C4-2B (cell line): ENCODE results near the gene SLC43A3.
A peak's percentile ranks its signal among the peaks of the same experiment; 100 is the strongest.

Experiments used
- H3K27ac ChIP-seq: fragments of 450-650 bp; 2 replicates; pipeline ENCODE4 v1.5.1; 2017
- ZFX ChIP-seq: fragments of 450-650 bp; IDR thresholded peaks from 2 replicates; pipeline ENCODE4 v1.6.1; 2017
- TF ChIP-seq, protein P1 (sequence below): fragments of 450-650 bp; conservative IDR thresholded peaks from 2 replicates; pipeline ENCODE4 v1.5.1; 2017; ENCODE audit warnings: mild to moderate bottlenecking

SLC43A3 gene

DNA sequence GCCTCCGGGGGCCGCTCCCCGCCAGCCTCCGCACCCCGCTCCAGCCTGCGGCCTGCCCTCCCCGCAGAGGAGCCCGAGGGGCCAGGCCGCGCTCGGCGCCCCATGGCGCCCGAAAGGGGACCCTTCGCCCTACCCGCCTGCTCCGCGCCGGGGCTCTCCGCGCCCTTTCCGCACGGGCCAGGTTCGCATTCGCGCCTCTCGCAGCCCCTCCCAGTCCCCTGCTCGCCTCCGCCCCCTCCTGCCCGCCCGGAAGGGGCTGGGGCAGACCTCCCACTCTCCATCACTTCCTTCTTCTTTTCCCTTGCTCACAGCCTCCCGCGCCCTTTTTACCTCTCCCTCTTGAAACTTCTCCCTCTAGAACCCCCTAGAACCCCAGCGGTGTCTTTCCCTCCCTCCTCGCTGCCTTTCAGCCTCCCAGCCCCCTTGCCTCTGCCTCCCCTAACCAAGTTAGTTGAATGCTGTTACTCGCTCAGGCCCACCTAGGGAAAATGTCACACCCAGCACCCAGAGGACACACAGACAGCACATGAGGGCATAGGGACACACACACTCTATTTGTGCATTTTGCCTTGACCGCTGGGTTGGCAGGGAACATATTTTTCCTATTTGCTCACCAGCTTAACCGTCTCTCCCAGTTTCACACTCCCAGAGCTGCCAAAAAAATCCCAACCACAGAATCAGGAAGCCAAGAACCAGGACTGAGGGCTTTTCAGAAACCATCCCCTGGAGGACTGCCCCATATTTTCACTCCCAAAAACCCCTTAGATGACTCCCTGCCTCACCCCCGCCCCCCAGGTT, at the start of gene SLC43A3:
SLC43A3 (minus strand) TSS at position 193 of the 798 bp plus-strand sequence. CDS start 949 bp downstream, outside the sequence.
- peak within 1 kb of the TSS; percentile 15; the same call in 1 of the 2 replicates for H3K27ac ChIP-seq
- no peak for TF ChIP-seq ZFX
- TF ChIP-seq, protein P1, sequence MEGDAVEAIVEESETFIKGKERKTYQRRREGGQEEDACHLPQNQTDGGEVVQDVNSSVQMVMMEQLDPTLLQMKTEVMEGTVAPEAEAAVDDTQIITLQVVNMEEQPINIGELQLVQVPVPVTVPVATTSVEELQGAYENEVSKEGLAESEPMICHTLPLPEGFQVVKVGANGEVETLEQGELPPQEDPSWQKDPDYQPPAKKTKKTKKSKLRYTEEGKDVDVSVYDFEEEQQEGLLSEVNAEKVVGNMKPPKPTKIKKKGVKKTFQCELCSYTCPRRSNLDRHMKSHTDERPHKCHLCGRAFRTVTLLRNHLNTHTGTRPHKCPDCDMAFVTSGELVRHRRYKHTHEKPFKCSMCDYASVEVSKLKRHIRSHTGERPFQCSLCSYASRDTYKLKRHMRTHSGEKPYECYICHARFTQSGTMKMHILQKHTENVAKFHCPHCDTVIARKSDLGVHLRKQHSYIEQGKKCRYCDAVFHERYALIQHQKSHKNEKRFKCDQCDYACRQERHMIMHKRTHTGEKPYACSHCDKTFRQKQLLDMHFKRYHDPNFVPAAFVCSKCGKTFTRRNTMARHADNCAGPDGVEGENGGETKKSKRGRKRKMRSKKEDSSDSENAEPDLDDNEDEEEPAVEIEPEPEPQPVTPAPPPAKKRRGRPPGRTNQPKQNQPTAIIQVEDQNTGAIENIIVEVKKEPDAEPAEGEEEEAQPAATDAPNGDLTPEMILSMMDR: no peak

DNA sequence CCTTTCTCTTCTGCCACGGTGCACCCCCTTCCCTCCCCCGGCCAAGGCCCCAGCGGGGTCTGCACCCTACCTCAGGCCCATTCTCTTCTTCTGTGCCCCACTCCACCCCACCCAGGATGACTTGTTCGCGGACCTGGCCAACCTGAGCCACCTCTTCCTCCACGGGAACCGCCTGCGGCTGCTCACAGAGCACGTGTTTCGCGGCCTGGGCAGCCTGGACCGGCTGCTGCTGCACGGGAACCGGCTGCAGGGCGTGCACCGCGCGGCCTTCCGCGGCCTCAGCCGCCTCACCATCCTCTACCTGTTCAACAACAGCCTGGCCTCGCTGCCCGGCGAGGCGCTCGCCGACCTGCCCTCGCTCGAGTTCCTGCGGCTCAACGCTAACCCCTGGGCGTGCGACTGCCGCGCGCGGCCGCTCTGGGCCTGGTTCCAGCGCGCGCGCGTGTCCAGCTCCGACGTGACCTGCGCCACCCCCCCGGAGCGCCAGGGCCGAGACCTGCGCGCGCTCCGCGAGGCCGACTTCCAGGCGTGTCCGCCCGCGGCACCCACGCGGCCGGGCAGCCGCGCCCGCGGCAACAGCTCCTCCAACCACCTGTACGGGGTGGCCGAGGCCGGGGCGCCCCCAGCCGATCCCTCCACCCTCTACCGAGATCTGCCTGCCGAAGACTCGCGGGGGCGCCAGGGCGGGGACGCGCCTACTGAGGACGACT, 49.3 kb upstream of the SLC43A3 start:
- TF ChIP-seq, protein P1: no peak
- TF ChIP-seq ZFX: no peak
- peak overlapping the region; percentile 81; the same call in 1 of the 2 replicates for H3K27ac ChIP-seq

DNA sequence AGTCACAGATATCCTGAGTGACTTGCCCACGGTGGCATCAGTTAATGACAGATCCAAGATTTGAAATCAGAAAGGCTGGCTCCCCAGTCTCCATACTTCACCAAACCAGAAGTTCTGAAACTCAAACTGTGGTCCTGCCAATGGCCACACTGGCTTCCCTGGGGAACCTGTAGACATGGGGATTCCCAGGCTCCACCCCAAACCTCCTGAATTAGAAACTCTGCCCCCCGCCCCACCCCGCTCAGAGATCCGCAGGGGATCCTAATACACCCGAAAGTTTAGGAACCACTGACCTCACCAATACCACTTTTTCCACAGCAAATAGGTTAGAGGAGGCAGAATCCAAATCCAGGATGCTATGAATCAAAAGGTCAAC, 48.7 kb upstream of the SLC43A3 start:
- H3K27ac ChIP-seq: no peak overlapping the region; the same call in 1 of the 2 replicates
- no peak for TF ChIP-seq ZFX
- TF ChIP-seq, protein P1: no peak

DNA sequence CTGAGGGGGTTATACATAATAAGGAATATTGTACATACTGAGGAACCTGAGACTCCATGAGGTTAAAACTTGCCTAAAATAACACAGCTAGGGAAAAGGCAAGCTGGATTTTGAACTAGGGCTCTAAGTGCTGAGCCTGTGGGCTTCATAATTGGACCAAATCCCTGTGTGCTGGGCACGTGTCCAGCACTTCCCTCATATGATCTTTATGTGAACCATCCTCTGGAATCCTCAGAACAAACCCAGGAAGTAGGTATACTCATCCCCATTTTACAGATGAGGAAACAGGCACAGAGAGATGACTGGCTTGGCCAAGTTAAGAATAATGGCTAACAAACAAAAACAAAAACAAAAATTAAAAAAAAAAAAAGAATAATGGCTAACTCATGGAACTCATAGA, 48.3 kb upstream of the SLC43A3 start:
- H3K27ac ChIP-seq: no peak overlapping the region
- TF ChIP-seq, protein P1: no peak
- no peak for TF ChIP-seq ZFX

DNA sequence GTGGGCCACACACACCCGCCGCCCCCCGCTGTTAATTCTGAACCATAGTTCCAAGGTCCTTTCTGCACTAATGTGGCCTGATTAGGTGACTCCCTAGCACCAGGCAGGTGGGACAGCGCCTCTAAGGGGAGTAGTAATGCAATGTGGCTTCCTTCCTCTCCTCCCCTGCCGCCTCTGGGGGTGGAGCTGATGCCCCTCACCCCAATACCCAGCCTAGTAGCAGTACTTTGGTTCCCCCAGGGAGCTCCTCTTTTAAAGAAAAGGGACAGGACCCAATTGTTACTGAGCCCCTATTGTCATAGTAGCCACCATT, 47.8 kb upstream of the SLC43A3 start:
- H3K27ac ChIP-seq: no peak overlapping the region
- no peak for TF ChIP-seq ZFX
- TF ChIP-seq, protein P1: no peak

DNA sequence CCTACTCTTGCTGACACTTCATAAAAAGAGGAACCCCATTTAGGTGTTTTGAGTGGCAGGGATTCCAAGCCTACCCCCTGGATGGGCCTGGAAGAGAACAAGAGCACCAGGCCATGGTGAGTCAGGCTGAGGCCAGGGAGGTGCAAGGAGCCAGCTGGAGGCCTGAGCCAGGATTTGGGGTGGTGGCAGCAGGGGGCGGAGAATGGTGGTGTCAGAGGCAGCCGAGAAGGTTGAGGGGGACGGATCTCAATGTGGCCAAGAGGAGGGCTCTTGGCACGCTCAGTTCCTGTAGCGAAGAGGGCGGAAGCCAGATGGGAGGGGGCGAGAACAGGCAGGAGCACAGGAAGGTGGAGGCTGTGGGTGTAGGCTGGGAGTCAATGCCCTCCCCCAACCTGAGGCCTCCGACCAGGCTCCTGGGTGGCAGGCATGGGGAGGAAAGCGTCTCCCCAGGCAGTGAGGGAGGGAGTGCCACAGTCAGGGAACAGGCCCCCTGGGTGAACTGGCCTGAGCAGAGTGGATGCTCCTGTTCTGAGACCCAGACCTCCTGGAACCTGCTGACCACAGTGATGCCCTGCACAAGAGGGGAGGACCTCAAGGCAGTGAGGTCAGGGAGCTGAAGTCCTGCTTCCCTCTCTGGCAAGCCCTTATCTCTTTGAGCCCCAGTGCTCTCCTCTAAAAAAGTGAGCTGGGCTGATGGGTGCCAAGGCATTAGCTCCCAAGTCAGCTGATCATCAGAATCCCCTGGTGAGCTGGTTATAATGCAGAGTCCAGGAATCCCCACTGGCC, 47.3 kb upstream of the SLC43A3 start:
- H3K27ac ChIP-seq: no peak overlapping the region

More for the DNA sequence above, 47.3 kb upstream of the SLC43A3 start:
- TF ChIP-seq ZFX: no peak
- TF ChIP-seq, protein P1: no peak
